A549 treated with AZD9567 at 1 μM for 4 hours (cell line): ENCODE measurements around the gene DRAM2. TPM values are rescaled to one million over a fixed set of nuclear protein-coding genes. Genes with fewer than 3 reads are reported as not detected.

Source experiments
- total RNA-seq: library from RNA; stranded (reverse); fragments of 200-300 nt; extraction: Qiagen RNA extraction; gene quantifications from 5 replicates; pipeline ENCODE4 v1.2.3, GENCODE V29; 2022; ENCODE audit not compliant: insufficient read depth

Gene DRAM2
- 13.5 to 20.9 TPM (median 19.3 TPM) in 5 replicates for total RNA-seq

DNA sequence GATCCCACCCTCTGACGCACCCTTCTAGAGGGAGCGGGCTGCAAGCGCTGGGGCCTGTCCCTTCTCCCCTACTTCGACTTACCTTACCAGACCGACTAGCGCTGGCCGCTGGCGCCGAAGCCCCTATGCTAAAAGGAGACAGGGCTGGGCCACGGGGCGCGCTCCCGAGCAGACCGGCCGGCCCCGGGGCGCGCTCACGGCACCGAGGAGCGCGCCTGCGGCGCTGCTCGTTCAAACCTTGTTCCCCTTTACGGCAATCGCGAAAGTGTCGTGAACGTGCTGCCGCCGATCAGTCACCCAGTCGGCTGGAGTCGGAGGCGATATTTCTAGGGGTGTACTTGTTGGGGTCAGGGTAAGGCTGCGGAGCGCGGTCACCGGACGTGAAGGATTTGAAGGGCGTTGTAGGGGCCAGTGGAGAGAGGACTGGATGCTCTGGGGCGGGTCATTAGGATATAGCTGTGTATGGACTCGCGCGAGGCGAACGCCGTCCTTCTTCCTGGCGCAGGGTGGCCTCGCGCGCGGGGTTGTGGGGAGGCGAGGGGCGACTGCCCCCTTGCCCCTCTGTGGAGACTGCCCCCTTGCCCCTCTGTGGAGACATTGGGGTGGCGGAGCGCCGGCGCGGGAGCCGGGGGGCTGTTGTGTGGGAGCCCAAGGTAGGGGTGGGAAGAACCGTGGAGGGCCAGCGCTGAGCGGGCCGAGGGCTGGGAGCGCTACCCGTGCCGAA, at the start of gene DRAM2, which contains the start of gene CEPT1:
TSS of gene DRAM2 (minus strand) at position 138 of the 724 bp plus-strand sequence. CDS start 8,539 bp downstream, outside the sequence.
TSS of gene CEPT1 (plus strand) at position 268 of the 724 bp plus-strand sequence. CDS start 7,492 bp downstream, outside the sequence.

Other genes with a start within 250 kb of the DRAM2 start
- gene LRIF1, start 176.2 kb downstream of the DRAM2 start, total RNA-seq, result 15.3 to 29.5 TPM (median 19.2 TPM) in 5 replicates
- 8.5 to 13.2 TPM (median 11.9 TPM) in 5 replicates for gene CEPT1, start 130 bp upstream of the DRAM2 start, total RNA-seq
- gene DENND2D, start 60.6 kb upstream of the DRAM2 start, total RNA-seq, result 0.87 to 3.4 TPM (median 0.97 TPM) in 5 replicates
- 0.13 to 0.33 TPM (median 0.22 TPM) in 4 of 5 replicates, not detected in the other for gene CHI3L2, start 87.6 kb upstream of the DRAM2 start, total RNA-seq
- not detected in 5 replicates for gene CHIA, start 150.8 kb upstream of the DRAM2 start, total RNA-seq